Measurements from ENCODE around the gene REEP1. TPM values are rescaled to one million over a fixed set of nuclear protein-coding genes. Genes with fewer than 3 reads are reported as not detected.

The REEP1 gene
- total RNA-seq, 1 donor from 2014 or later = 0.26 TPM

GRCh38 chr2:86308356-86308755 lies 29.1 kb downstream of the REEP1 start:
- no peak for DNase-seq (ENCODE audit: low read depth, low spot score)

- no peak for DNase-seq (ENCODE audit: low read depth, low spot score)
Measured at GRCh38 chr2:86307431-86307830, 30.0 kb downstream of the REEP1 start.

GRCh38 chr2:86305915-86306254 lies 31.5 kb downstream of the REEP1 start:
- no peak for DNase-seq (ENCODE audit: low read depth, low spot score)

GRCh38 chr2:86305195-86305914 lies 32.1 kb downstream of the REEP1 start:
- no peak for DNase-seq (ENCODE audit: low read depth, low spot score)

GRCh38 chr2:86304416-86304815 lies 33.0 kb downstream of the REEP1 start:
- DNase-seq (ENCODE audit: low read depth, low spot score) = no peak

- no peak for DNase-seq (ENCODE audit: low read depth, low spot score)
Measured at GRCh38 chr2:86302320-86302719, 35.1 kb downstream of the REEP1 start.

- DNase-seq (ENCODE audit: low read depth, low spot score) = no peak
Measured at GRCh38 chr2:86301711-86302202, 35.7 kb downstream of the REEP1 start.

GRCh38 chr2:86301009-86301408 lies 36.4 kb downstream of the REEP1 start:
- no peak for DNase-seq (ENCODE audit: low read depth, low spot score)

- no peak for DNase-seq (ENCODE audit: low read depth, low spot score)
Measured at GRCh38 chr2:86300496-86300895, 36.9 kb downstream of the REEP1 start.

GRCh38 chr2:86298411-86299390 lies 38.7 kb downstream of the REEP1 start:
- DNase-seq (ENCODE audit: low read depth, low spot score) = peak; percentile 32

GRCh38 chr2:86297382-86298147 lies 39.9 kb downstream of the REEP1 start:
- no peak for DNase-seq (ENCODE audit: low read depth, low spot score)

GRCh38 chr2:86296947-86297346 lies 40.5 kb downstream of the REEP1 start:
- no peak for DNase-seq (ENCODE audit: low read depth, low spot score)

GRCh38 chr2:86295066-86295465 lies 42.4 kb downstream of the REEP1 start:
- DNase-seq (ENCODE audit: low read depth, low spot score) = no peak

- DNase-seq (ENCODE audit: low read depth, low spot score) = no peak
Measured at GRCh38 chr2:86293612-86294011, 43.8 kb downstream of the REEP1 start.

- DNase-seq (ENCODE audit: low read depth, low spot score) = no peak
Measured at GRCh38 chr2:86292571-86293515, 44.6 kb downstream of the REEP1 start.

GRCh38 chr2:86291328-86291662 lies 46.1 kb downstream of the REEP1 start:
- no peak for DNase-seq (ENCODE audit: low read depth, low spot score)

GRCh38 chr2:86290596-86291327 lies 46.7 kb downstream of the REEP1 start:
- no peak for DNase-seq (ENCODE audit: low read depth, low spot score)

- no peak for DNase-seq (ENCODE audit: low read depth, low spot score)
Measured at GRCh38 chr2:86286516-86286915, 50.9 kb downstream of the REEP1 start.

- no peak for DNase-seq (ENCODE audit: low read depth, low spot score)
Measured at GRCh38 chr2:86285981-86286380, 51.4 kb downstream of the REEP1 start.

- no peak for DNase-seq (ENCODE audit: low read depth, low spot score)
Measured at GRCh38 chr2:86285571-86285970, 51.9 kb downstream of the REEP1 start.

Measured in pulmonary artery endothelial cell (primary cell).